ENCODE measurements around the gene HOXC4. TPM values are rescaled to one million over a fixed set of nuclear protein-coding genes. Genes with fewer than 3 reads are reported as not detected.

Gene HOXC4
- total RNA-seq, 1 donor from 2014 or later: 0.47 TPM

DNA sequence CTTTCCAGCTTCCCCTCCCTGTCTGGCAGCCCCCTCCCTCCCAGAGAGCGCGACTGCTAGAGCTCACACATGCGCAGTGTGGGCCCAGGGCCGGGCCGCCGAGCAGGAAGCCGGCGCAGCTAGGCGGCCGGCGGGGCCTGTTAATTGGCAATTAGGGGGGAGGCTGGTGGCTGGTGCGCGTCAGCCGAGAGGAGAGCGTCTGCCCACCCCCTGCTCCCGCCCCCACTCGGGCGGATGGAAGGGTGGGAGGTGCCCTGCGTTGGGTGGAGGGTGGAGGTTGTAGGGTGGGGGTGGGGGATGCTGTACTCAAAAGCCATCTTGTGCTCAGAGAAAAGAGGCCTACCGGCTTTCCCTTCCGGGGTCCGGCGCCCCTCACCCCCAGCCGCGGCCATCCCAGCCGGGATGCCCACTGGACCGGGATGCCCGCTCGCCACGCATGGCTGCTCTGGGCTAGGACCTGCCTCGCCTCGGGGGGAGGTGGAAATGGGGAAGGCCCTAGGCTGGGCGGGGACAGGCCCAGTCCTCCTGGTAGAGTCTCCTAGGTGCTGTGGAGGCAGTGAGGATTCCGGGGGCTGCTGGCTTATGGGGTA lies 35.7 kb upstream of the HOXC4 start:
- Histone ChIP-seq H3K9me3 (no peaks in the 10 kb centered on the region), H3K27ac (no peak overlapping the region), H3K27me3 (ENCODE audit: low read depth) (peaks cover 99% of the 10 kb centered on the region), H3K36me3 (no peaks in the 10 kb centered on the region), H3K4me3 (peak overlapping the region; percentile 46), H3K4me1 (peaks cover 25% of the 10 kb centered on the region)
- DNase-seq (peak; percentile 68), ATAC-seq (peak; percentile 86 to 88)
- TF ChIP-seq, protein P1, sequence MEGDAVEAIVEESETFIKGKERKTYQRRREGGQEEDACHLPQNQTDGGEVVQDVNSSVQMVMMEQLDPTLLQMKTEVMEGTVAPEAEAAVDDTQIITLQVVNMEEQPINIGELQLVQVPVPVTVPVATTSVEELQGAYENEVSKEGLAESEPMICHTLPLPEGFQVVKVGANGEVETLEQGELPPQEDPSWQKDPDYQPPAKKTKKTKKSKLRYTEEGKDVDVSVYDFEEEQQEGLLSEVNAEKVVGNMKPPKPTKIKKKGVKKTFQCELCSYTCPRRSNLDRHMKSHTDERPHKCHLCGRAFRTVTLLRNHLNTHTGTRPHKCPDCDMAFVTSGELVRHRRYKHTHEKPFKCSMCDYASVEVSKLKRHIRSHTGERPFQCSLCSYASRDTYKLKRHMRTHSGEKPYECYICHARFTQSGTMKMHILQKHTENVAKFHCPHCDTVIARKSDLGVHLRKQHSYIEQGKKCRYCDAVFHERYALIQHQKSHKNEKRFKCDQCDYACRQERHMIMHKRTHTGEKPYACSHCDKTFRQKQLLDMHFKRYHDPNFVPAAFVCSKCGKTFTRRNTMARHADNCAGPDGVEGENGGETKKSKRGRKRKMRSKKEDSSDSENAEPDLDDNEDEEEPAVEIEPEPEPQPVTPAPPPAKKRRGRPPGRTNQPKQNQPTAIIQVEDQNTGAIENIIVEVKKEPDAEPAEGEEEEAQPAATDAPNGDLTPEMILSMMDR (IDR thresholded peaks at IDR 0.05): no peak
- intact Hi-C loops (cut with DNase I): no loop called here

DNA sequence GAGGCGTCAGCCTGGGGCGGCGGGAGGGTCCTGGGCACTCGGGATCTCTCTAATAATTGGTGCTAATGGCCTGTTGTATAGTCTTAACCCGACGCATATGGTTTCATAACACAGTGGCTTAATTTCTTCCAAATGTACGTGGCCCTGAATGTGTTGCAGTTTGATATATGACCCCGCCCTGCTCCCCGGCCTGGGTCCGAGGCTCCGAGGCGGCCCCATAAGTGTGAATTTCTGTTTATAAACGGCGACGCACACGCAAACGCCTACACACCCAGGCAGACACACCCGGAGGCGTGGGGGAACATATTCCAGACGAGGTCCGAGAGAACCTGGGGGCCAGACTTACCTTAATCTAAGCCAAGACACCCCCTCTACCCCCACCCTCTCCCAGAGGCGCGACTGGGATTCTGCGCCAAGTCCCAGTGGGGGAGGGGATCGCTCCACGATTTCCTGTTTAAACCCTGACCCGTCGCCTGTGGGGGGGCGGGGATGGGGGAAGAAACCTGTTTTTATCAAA lies 35.1 kb upstream of the HOXC4 start:
- Histone ChIP-seq H3K4me1 (peaks cover 25% of the 10 kb centered on the region), H3K36me3 (no peaks in the 10 kb centered on the region), H3K27me3 (ENCODE audit: low read depth) (peaks cover 99% of the 10 kb centered on the region), H3K4me3 (peak overlapping the region; percentile 46), H3K9me3 (no peaks in the 10 kb centered on the region), H3K27ac (no peak overlapping the region)
- DNase-seq (no peak), ATAC-seq (no peak)
- TF ChIP-seq, protein P1 (IDR thresholded peaks at IDR 0.05): no peak
- intact Hi-C loops (cut with DNase I): no loop called here

DNA sequence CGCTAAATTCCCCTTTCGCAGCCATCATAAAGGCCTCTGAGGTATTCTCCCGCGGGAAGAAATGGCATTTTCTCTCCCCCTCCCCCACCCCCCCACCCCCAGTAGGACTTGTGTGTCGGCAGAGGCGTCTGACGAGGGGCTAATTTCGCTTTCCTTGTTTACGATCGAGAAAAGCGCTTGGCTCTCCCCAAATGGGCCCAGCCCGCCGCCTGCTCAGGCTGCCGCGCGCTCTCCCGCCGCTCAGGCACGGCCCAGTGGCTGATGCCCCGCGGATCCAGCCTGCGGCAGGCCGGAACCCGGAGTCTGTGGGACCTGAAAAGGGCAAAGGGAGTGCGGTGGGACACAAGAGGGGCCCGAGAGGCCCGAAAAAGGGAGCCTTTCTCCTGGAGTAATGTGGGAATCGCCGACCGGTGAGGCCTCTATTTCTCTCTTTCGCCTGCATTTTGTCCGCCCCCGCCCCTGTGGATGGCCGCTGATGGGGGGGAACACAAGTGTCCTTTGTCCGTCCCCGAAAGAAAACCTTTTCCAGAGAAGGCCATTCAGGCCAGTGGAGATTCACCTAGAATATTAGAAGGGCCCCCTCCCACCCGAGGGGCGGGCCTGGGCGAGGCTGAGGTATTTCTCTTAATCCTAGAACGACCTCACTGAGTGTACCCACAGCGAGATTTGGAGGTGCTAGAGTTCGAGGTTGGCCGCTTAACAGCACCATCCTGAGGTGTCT lies 34.4 kb upstream of the HOXC4 start:
- TF ChIP-seq, protein P1 (IDR thresholded peaks at IDR 0.05): no peak
- Histone ChIP-seq H3K9me3 (no peaks in the 10 kb centered on the region), H3K4me1 (peaks cover 24% of the 10 kb centered on the region), H3K27ac (no peak overlapping the region), H3K4me3 (no peak overlapping the region), H3K27me3 (ENCODE audit: low read depth) (peaks cover 100% of the 10 kb centered on the region), H3K36me3 (no peaks in the 10 kb centered on the region)
- ATAC-seq (no peak), DNase-seq (no peak)
- intact Hi-C loops (cut with DNase I): no loop called here

DNA sequence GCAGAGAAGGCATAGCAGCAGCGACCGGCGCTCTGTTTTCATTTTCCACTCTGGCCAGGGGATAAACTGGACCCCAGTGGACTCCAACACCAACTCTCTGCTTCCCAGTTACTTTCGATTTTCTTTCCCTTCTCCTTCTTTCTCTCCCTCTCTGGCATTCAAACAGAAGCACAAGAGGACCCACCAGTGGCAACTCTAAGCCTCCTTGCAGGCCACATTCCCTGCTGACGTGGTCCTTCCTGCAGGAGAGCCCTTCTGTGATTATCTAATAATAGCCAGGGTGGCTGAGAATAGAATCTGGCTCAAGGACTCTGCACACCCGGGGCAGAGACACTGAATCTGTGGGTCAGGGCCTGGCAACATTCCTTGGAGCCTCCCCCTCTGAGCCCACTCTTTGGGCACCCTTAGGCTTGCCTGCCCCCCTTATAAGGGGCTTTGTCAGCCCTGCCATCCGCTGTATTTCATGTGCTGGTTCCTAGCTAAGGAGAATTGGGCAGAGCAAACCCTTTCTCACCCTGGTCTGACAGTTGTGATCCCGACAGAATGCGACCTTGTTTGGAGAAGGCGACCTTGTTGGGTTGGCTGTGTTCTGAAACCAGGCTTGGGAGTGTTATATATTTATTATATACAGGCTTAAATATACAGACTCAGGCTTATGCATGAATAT lies 33.6 kb upstream of the HOXC4 start:
- Histone ChIP-seq H3K36me3 (no peaks in the 10 kb centered on the region), H3K4me1 (peaks cover 18% of the 10 kb centered on the region), H3K9me3 (no peaks in the 10 kb centered on the region), H3K27ac (no peak overlapping the region), H3K27me3 (ENCODE audit: low read depth) (peaks cover 100% of the 10 kb centered on the region), H3K4me3 (no peak overlapping the region)
- TF ChIP-seq, protein P1 (IDR thresholded peaks at IDR 0.05): no peak
- ATAC-seq (no peak), DNase-seq (no peak)
- intact Hi-C loops (cut with DNase I): no loop called here

DNA sequence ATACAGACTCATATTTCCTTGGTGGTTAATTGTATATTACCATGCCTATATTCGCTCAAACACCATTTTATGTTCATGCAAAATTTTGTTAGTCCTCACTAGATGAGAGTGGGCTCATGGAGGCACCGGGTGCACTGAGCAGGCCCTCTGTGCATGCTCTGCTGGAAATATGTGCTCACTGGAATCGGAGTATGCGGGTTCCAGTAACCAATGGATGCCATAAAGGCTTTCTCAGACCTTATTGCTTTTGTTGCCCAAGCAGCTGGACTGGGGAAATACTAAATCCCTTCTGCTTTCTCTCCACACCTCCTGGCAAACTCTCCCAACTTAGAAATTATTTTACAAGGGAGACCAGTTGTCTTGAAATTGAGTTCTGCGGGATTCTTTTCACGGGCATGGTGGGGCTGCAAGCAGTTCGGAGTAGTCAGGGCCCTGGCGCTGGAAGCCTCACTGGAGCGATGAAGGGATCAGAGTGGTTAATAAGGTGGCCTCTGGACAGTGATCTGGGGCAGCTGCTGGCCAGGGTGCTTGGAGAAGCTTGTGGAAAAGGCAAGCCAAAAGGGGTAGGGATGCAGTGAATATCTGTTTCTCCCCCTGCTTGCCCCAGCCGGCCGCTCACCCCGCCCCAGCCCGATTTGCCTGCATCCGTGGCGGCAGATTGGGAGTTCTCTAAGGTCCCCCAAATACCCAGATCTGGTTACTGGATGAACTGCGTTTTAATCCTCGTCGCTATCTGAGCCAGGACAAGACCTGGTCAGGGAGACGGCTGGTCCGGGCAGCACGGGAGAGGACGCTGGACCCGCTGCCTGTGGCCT lies 32.8 kb upstream of the HOXC4 start:
- no peak for DNase-seq
- peaks cover 18% of the 10 kb centered on the region for H3K4me1 ChIP-seq

More for the DNA sequence above, 32.8 kb upstream of the HOXC4 start:
- intact Hi-C loops (cut with DNase I): no loop called here
- no peak overlapping the region for H3K27ac ChIP-seq
- H3K4me3 ChIP-seq: no peak overlapping the region
- TF ChIP-seq, protein P1 (IDR thresholded peaks at IDR 0.05): no peak
- peaks cover 100% of the 10 kb centered on the region for H3K27me3 ChIP-seq (ENCODE audit: low read depth)
- H3K36me3 ChIP-seq: no peaks in the 10 kb centered on the region
- no peaks in the 10 kb centered on the region for H3K9me3 ChIP-seq
- no peak for ATAC-seq
